Panc1 (cell line): ENCODE measurements around the gene FRMD4A. TPM values are rescaled to one million over a fixed set of nuclear protein-coding genes. Genes with fewer than 3 reads are reported as not detected.

Experiments
- ATAC-seq: fragments of 200-7000 bp; cut with Tn5 transposase; 2 replicates; pipeline ENCODE4 v1.9.1; 2020; ENCODE audit warnings: mild to moderate bottlenecking, moderate library complexity
- BruUV-seq: library from RNA; stranded (reverse); fragments of 400-500 nt; replicated peaks from 2 replicates; lab custom pipeline; 2021; lab: Mats Ljungman, UMichigan
- CTCF ChIA-PET: fragments of 300-600 bp; sonication (Branson Sonifier 250); formaldehyde crosslinking; loops from one replicate; lab custom pipeline; 2022; ENCODE audit warnings: antibody characterized with exemption; lab: Charles Lee
- POLR2A ChIA-PET: fragments of 300-600 bp; sonication (Branson Sonifier 250); formaldehyde crosslinking; loops from one replicate; lab custom pipeline; 2022; ENCODE audit warnings: antibody characterized with exemption; lab: Charles Lee
- DNase-seq: peaks from one replicate; pipeline ENCODE4 v3.0.0-alpha.2; 2010; ENCODE audit warnings: low read depth, low spot score
- H3K27ac ChIP-seq: 2 replicates; pipeline ENCODE4 v1.5.1; 2011; ENCODE audit warnings: mild to moderate bottlenecking, low read length, inconsistent platforms
- H3K27me3 ChIP-seq: fragments of 200-500 bp; sonication (Bioruptor generic); 2 replicates; pipeline ENCODE4 v1.6.0; 2014; ENCODE audit warnings: low read length, inconsistent platforms; ENCODE audit not compliant: control insufficient read depth, insufficient read depth
- H3K36me3 ChIP-seq: fragments of 200-500 bp; sonication (Bioruptor generic); 2 replicates; pipeline ENCODE4 v1.5.1; 2014; ENCODE audit warnings: inconsistent platforms, mild to moderate bottlenecking, low read length, moderate library complexity; ENCODE audit not compliant: control insufficient read depth, insufficient read depth
- H3K4me1 ChIP-seq: 2 replicates; pipeline ENCODE4 v1.5.1; 2011; ENCODE audit warnings: inconsistent platforms, mild to moderate bottlenecking, low read length, moderate library complexity; ENCODE audit not compliant: control insufficient read depth, insufficient read depth
- H3K4me3 ChIP-seq, 2 experiments: 2 replicates each; pipeline ENCODE4 v1.5.1; 2011 to 2012; ENCODE audit warnings: low read depth in 2 of 2, low read length in 2 of 2, mild to moderate bottlenecking in 2 of 2, inconsistent platforms in 1 of 2, moderate library complexity in 1 of 2
- H3K9me3 ChIP-seq: fragments of 200-500 bp; sonication (Bioruptor generic); 2 replicates; pipeline ENCODE4 v1.5.1; 2014; ENCODE audit warnings: low read depth, mild to moderate bottlenecking, inconsistent platforms, low read length, moderate library complexity; ENCODE audit not compliant: control insufficient read depth, insufficient read depth
- POLR2AphosphoS5 ChIP-seq: IDR thresholded peaks from 2 replicates; pipeline ENCODE4 v1.6.1; 2012; ENCODE audit warnings: mild to moderate bottlenecking, low read depth, low read length, moderate library complexity
- SIN3A ChIP-seq: IDR thresholded peaks from 2 replicates; pipeline ENCODE4 v1.6.1; 2012; ENCODE audit warnings: low read depth, mild to moderate bottlenecking, low read length, moderate library complexity, borderline replicate concordance; ENCODE audit not compliant: insufficient read depth
- TCF7L2 ChIP-seq: IDR thresholded peaks from 2 replicates; pipeline ENCODE4 v1.6.1; 2011; ENCODE audit warnings: mild to moderate bottlenecking, low read depth, low read length, inconsistent platforms
- in situ Hi-C: cut with HindIII; loops from 2 replicates; pipeline ENCODE4 v1.10.0; 2016; ENCODE audit warnings: low sequenced_read_pairs, low pct_unique_long_range_greater_than_20kb
- intact Hi-C: fragments of 100-400 bp; cut with micrococcal nuclease; formaldehyde crosslinking; loops from one replicate; pipeline ENCODE4 v1.10.0; 2022; ENCODE audit not compliant: unreplicated experiment
- total RNA-seq: library from RNA; stranded (reverse); gene quantifications from one replicate; pipeline ENCODE4 v1.2.1, GENCODE V29; 2021; ENCODE audit not compliant: unreplicated experiment
- TF ChIP-seq, protein P1 (sequence below): fragments of 450-650 bp; IDR thresholded peaks from 2 replicates; pipeline ENCODE4 v1.5.1; 2017; ENCODE audit warnings: mild to moderate bottlenecking
- TF ChIP-seq, protein P2 (sequence below), 2 experiments: IDR thresholded peaks; 2 replicates each; pipeline ENCODE4 v1.6.1; 2011 to 2012; ENCODE audit warnings: low read depth in 2 of 2, control low read depth in 1 of 2, low read length in 1 of 2, mild to moderate bottlenecking in 1 of 2, moderate library complexity in 1 of 2; ENCODE audit not compliant: insufficient read depth in 1 of 2

Gene FRMD4A
- total RNA-seq, 1 experiment from 2014 or later: 7.1 TPM

DNA sequence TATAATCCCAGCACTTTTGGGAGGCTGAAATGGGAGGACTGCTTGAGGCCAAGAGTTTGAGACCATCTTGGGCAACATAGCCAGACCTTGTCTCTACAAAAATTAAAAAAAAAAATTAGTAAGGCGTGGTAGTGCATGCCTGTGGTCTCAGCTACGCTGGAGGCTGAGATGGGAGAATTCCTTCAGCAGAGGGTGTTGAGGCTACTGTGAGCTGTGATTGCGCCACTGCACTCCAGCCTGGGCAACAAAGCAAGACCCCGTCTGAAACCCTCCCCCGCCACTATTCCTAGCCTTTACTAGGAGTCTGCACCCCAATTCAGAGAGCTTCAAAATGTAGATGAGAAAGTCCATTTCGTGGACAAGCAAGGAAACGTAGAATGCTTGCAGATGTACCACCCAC is 648.8 kb downstream of the FRMD4A start:
- in situ Hi-C loops (no loop called here), intact Hi-C loops (no loop called here)
- H3K9me3 ChIP-seq: no peaks in the 10 kb centered on the region
- no peaks in the 10 kb centered on the region for H3K4me1 ChIP-seq
- CTCF ChIA-PET: no interaction called here
- TF ChIP-seq POLR2AphosphoS5: no peak
- TF ChIP-seq, protein P1, sequence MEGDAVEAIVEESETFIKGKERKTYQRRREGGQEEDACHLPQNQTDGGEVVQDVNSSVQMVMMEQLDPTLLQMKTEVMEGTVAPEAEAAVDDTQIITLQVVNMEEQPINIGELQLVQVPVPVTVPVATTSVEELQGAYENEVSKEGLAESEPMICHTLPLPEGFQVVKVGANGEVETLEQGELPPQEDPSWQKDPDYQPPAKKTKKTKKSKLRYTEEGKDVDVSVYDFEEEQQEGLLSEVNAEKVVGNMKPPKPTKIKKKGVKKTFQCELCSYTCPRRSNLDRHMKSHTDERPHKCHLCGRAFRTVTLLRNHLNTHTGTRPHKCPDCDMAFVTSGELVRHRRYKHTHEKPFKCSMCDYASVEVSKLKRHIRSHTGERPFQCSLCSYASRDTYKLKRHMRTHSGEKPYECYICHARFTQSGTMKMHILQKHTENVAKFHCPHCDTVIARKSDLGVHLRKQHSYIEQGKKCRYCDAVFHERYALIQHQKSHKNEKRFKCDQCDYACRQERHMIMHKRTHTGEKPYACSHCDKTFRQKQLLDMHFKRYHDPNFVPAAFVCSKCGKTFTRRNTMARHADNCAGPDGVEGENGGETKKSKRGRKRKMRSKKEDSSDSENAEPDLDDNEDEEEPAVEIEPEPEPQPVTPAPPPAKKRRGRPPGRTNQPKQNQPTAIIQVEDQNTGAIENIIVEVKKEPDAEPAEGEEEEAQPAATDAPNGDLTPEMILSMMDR: no peak
- TF ChIP-seq, protein P2, sequence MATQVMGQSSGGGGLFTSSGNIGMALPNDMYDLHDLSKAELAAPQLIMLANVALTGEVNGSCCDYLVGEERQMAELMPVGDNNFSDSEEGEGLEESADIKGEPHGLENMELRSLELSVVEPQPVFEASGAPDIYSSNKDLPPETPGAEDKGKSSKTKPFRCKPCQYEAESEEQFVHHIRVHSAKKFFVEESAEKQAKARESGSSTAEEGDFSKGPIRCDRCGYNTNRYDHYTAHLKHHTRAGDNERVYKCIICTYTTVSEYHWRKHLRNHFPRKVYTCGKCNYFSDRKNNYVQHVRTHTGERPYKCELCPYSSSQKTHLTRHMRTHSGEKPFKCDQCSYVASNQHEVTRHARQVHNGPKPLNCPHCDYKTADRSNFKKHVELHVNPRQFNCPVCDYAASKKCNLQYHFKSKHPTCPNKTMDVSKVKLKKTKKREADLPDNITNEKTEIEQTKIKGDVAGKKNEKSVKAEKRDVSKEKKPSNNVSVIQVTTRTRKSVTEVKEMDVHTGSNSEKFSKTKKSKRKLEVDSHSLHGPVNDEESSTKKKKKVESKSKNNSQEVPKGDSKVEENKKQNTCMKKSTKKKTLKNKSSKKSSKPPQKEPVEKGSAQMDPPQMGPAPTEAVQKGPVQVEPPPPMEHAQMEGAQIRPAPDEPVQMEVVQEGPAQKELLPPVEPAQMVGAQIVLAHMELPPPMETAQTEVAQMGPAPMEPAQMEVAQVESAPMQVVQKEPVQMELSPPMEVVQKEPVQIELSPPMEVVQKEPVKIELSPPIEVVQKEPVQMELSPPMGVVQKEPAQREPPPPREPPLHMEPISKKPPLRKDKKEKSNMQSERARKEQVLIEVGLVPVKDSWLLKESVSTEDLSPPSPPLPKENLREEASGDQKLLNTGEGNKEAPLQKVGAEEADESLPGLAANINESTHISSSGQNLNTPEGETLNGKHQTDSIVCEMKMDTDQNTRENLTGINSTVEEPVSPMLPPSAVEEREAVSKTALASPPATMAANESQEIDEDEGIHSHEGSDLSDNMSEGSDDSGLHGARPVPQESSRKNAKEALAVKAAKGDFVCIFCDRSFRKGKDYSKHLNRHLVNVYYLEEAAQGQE (IDR thresholded peaks at IDR 0.05; ENCODE audit: insufficient read depth in 1 of 2, low read depth in 2 of 2, low read length in 1 of 2): no peak
- TF ChIP-seq TCF7L2: no peak
- no peak for TF ChIP-seq SIN3A
- BruUV-seq: no TSS peak
- no peak overlapping the region for H3K27ac ChIP-seq
- POLR2A ChIA-PET: interaction anchor here (0.6 kb wide), 2 partner anchors 31 to 236 kb away, joined by 3 to 5 read pairs; no protein-coding TSS in a partner anchor
- H3K27me3 ChIP-seq: no peaks in the 10 kb centered on the region
- H3K4me3 ChIP-seq: no peak overlapping the region
- ATAC-seq: no peak
- no peak for DNase-seq
- no peaks in the 10 kb centered on the region for H3K36me3 ChIP-seq

DNA sequence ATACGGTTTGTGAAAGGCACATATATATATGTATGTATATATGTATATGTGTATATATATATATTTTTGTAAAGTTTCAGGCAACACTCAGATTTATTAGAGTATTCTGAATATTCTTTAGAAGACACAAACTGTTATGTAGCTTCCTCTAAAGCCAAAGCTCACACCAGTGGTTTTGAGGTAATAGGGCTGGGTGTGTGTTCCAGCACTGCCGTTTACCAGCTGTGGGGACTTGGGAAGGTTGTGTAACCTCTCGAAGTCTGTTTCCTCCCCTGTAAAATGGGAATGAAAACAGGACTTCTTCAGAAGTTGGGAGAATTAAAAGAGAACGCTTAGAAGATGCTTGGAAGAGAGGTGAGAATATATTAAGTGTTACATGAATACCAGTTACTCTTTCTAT is 649.2 kb downstream of the FRMD4A start:
- no peak overlapping the region for H3K4me3 ChIP-seq
- no TSS peak for BruUV-seq
- H3K36me3 ChIP-seq: no peaks in the 10 kb centered on the region
- no peak overlapping the region for H3K27ac ChIP-seq
- CTCF ChIA-PET: no interaction called here
- intact Hi-C loops: no loop called here
- no peaks in the 10 kb centered on the region for H3K27me3 ChIP-seq
- POLR2A ChIA-PET: no interaction called here
- in situ Hi-C loops: no loop called here
- H3K4me1 ChIP-seq: no peaks in the 10 kb centered on the region
- ATAC-seq: no peak
- TF ChIP-seq, protein P2 (IDR thresholded peaks at IDR 0.05; ENCODE audit: insufficient read depth in 1 of 2, low read depth in 2 of 2, low read length in 1 of 2): no peak
- TF ChIP-seq SIN3A (no peak), TCF7L2 (no peak), POLR2AphosphoS5 (no peak)
- TF ChIP-seq, protein P1: no peak
- no peaks in the 10 kb centered on the region for H3K9me3 ChIP-seq
- DNase-seq: no peak
